Muscle of leg (tissue), 16 donors: Measurements from ENCODE around the gene GCDH. TPM values are rescaled to one million over a fixed set of nuclear protein-coding genes. Genes with fewer than 3 reads are reported as not detected.
A peak's percentile ranks its signal among the peaks of the same experiment; 100 is the strongest.
"Not testable (repeated sequence)": the region's sequence is repeated elsewhere in the genome, so short reads cannot be mapped to it uniquely, and the experiment has no call there.

ENCODE experiments used
- DNase-seq: peaks from one replicate; pipeline ENCODE4 v3.0.0; 2013
- H3K27ac ChIP-seq: one replicate; pipeline ENCODE4 v1.5.1; 2013; ENCODE audit warnings: mild to moderate bottlenecking, low read length, control low read depth
- H3K27me3 ChIP-seq: one replicate; pipeline ENCODE4 v1.6.1; 2013; ENCODE audit warnings: low read length; ENCODE audit not compliant: control insufficient read depth, insufficient read depth
- H3K36me3 ChIP-seq: one replicate; pipeline ENCODE4 v1.6.1; 2013; ENCODE audit warnings: low read length; ENCODE audit not compliant: control insufficient read depth, insufficient read depth
- H3K4me1 ChIP-seq: one replicate; pipeline ENCODE4 v1.6.1; 2013; ENCODE audit warnings: low read length; ENCODE audit not compliant: control insufficient read depth, insufficient read depth
- H3K4me3 ChIP-seq: one replicate; pipeline ENCODE4 v1.5.1; 2013; ENCODE audit warnings: low read length, control low read depth
- H3K9me3 ChIP-seq: replicated peaks from 2 replicates; pipeline ENCODE4 v1.6.1; 2013; ENCODE audit warnings: low read depth, low read length; ENCODE audit not compliant: control insufficient read depth
- WGBS: methylation state at CpG from one replicate; pipeline ENCODE4 v1.1.5; 2013; ENCODE audit warnings: missing lambda C conversion rate; ENCODE audit not compliant: insufficient coverage; 5-methylcytosine and 5-hydroxymethylcytosine counted together
- long read RNA-seq, 11 donors: transcript quantifications; one replicate each; lab custom pipeline, GENCODE V29; 2026
- polyA plus RNA-seq, 8 donors: library from polyadenylated mRNA; unstranded; fragments of 120-200 nt; gene quantifications; one replicate each; pipeline versions ENCODE4 v1.2.1 to v1.2.3, GENCODE V29; 2013; ENCODE audit warnings: inconsistent platforms in 1 of 8, low replicate concordance in 1 of 8; ENCODE audit not compliant: insufficient read length in 8 of 8, insufficient read depth in 1 of 8
- total RNA-seq: library from RNA; stranded (reverse); fragments of 120-200 nt; gene quantifications from one replicate; pipeline ENCODE4 v1.2.4, GENCODE V29; 2013

Gene GCDH
- total RNA-seq (16.8 TPM), polyA plus RNA-seq (10 to 100 TPM; 20.2 to 43.3 (median 29.3) TPM)
- long read RNA-seq, donor 1, partial matches to known transcripts = 6 of 6 reads
- long read RNA-seq, donor 1, other reads (novel, unspliced or antisense) = 0 of 6 reads
- long read RNA-seq, donor 2, partial matches to known transcripts = 0 of 2 reads
- long read RNA-seq, donor 2, other reads (novel, unspliced or antisense) = 0 of 2 reads
- long read RNA-seq, donor 3, transcript GCDH-201 (12 exons, 1,956 nt) = major isoform, 5 of 74 reads
- long read RNA-seq, donor 3, partial matches to known transcripts = 48 of 74 reads
- long read RNA-seq, donor 3, other reads (novel, unspliced or antisense) = 20 of 74 reads
- long read RNA-seq, donor 4, partial matches to known transcripts = 22 of 183 reads
- long read RNA-seq, donor 4, other reads (novel, unspliced or antisense) = 157 of 183 reads
- long read RNA-seq, donor 5, transcript GCDH-201 (12 exons, 1,956 nt) = major isoform, 6 of 23 reads
- long read RNA-seq, donor 5, partial matches to known transcripts = 14 of 23 reads
- long read RNA-seq, donor 5, other reads (novel, unspliced or antisense) = 0 of 23 reads
- long read RNA-seq, donor 6, transcript GCDH-201 (12 exons, 1,956 nt) = major isoform, 6 of 17 reads
- long read RNA-seq, donor 6, partial matches to known transcripts = 10 of 17 reads
- long read RNA-seq, donor 6, other reads (novel, unspliced or antisense) = 0 of 17 reads
- long read RNA-seq, donor 7, transcript GCDH-201 (12 exons, 1,956 nt) = major isoform, 5 of 7 reads
- long read RNA-seq, donor 7, partial matches to known transcripts = 0 of 7 reads
- long read RNA-seq, donor 7, other reads (novel, unspliced or antisense) = 0 of 7 reads
- long read RNA-seq, donor 8, partial matches to known transcripts = 0 of 3 reads
- long read RNA-seq, donor 8, other reads (novel, unspliced or antisense) = 0 of 3 reads
- long read RNA-seq, donor 9, partial matches to known transcripts = 13 of 16 reads
- long read RNA-seq, donor 9, other reads (novel, unspliced or antisense) = 0 of 16 reads
- long read RNA-seq, donor 10, partial matches to known transcripts = 0 of 4 reads
- long read RNA-seq, donor 10, other reads (novel, unspliced or antisense) = 0 of 4 reads
- long read RNA-seq, donor 11, partial matches to known transcripts = 6 of 8 reads
- long read RNA-seq, donor 11, other reads (novel, unspliced or antisense) = 0 of 8 reads

GRCh38 chr19:12890787-12891552 lies at the start of gene GCDH:
GCDH (plus strand) TSS chr19:12891160; CDS start chr19:12891305, 145 bp downstream.
- Histone ChIP-seq H3K27ac (peak within 1 kb of the TSS; percentile 78), H3K4me1 (peaks cover 14% of the 10 kb centered on the region), H3K9me3 (no peaks in the 10 kb centered on the region), H3K27me3 (peaks cover 16% of the 10 kb centered on the region), H3K36me3 (peaks cover 26% of the 10 kb centered on the region), H3K4me3 (peak within 1 kb of the TSS; percentile 89)
- DNase-seq = peak; percentile 100
- under 1% methylated on average over 41 of the region's 49 CpGs for WGBS

DNA sequence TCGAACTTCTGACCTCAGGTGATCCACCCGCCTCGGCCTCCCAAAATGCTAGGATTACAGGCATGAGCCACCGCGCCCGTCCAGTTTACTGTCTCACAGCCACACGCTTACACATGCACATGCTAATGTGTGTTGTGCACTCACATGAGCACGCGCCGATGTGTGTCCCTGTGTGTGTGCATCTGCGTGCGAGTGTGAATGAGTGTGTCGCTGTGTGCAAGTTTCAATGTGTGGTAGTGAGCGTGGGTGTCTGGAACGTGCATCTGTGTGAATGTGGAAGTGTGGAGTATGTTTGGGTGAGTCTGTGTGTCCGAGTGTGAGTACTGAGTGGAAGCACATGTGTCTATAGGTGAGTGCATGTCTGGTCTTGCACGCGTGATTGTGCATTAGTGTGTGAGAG lies 48.4 kb upstream of the GCDH start:
- no peak overlapping the region for H3K27ac ChIP-seq
- H3K9me3 ChIP-seq = no peaks in the 10 kb centered on the region
- 93% methylated on average over 18 of the region's 18 CpGs for WGBS
- no peaks in the 10 kb centered on the region for H3K36me3 ChIP-seq
- no peak overlapping the region for H3K4me3 ChIP-seq
- H3K4me1 ChIP-seq = peaks cover 16% of the 10 kb centered on the region
- peaks cover 73% of the 10 kb centered on the region for H3K27me3 ChIP-seq
- no peak for DNase-seq

- H3K27ac ChIP-seq = no peak overlapping the region
- H3K27me3 ChIP-seq = peaks cover 71% of the 10 kb centered on the region
- no peak for DNase-seq
- H3K9me3 ChIP-seq = no peaks in the 10 kb centered on the region
- H3K36me3 ChIP-seq = no peaks in the 10 kb centered on the region
- peaks cover 16% of the 10 kb centered on the region for H3K4me1 ChIP-seq
- WGBS = 87% methylated on average over 6 of the region's 11 CpGs
- H3K4me3 ChIP-seq = no peak overlapping the region
Measured at GRCh38 chr19:12843328-12843727, 47.6 kb upstream of the GCDH start.

DNA sequence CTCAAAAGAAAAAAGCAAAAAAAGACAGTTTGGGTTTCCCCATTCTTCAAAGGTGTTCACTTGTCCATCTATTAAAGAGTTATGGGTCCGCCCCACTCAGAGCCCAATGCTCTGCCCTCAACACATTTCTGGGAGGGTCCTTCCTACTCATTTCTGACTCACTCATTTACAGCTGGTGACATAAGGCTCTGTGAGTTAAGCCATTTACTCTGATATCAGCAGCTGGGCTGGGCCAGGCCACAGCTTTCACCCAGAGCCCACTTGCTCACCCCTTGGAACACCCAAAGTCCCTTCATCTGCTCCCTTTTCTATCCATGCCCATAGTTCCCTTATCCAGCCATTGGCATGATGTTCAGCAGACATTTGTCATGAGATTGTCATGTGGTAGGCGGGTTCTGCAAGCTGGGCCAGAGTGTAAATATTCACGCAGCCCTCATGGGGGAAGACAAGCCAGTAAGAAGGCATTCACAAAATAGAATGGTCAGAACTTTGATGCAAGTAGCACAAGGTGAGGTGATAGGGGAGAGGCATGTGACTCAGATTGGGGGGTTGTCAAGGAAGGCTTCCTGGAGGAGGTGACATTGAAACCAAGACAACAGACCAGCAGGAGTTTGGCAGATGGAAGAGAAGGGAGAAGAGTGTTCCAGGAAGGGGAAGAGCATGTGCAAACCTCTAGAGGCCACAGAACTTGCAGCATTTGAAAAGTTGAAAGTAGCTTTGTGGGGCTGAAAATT lies 46.8 kb upstream of the GCDH start:
- Histone ChIP-seq H3K9me3 (no peaks in the 10 kb centered on the region), H3K4me3 (no peak overlapping the region), H3K4me1 (peaks cover 12% of the 10 kb centered on the region), H3K27me3 (peaks cover 62% of the 10 kb centered on the region), H3K27ac (no peak overlapping the region), H3K36me3 (no peaks in the 10 kb centered on the region)
- DNase-seq = no peak
- 87% methylated on average over 3 of the region's 3 CpGs for WGBS

- peaks cover 40% of the 10 kb centered on the region for H3K27me3 ChIP-seq
- not testable (repeated sequence) for H3K4me1 ChIP-seq, H3K9me3 ChIP-seq, H3K27ac ChIP-seq, DNase-seq, H3K36me3 ChIP-seq, H3K4me3 ChIP-seq
- 57% methylated on average over 1 of the region's 7 CpGs for WGBS
Measured at GRCh38 chr19:12846613-12847012, 44.3 kb upstream of the GCDH start.

- Histone ChIP-seq H3K36me3 (no peaks in the 10 kb centered on the region), H3K4me3 (peak overlapping the region; percentile 21), H3K4me1 (peaks cover 7% of the 10 kb centered on the region), H3K27ac (no peak overlapping the region), H3K9me3 (no peaks in the 10 kb centered on the region), H3K27me3 (peaks cover 33% of the 10 kb centered on the region)
- peak; percentile 86 for DNase-seq
- WGBS = 11% methylated on average over 64 of the region's 69 CpGs
Measured at GRCh38 chr19:12847159-12848139, 43.5 kb upstream of the GCDH start.

GRCh38 chr19:12856653-12857052 lies 34.3 kb upstream of the GCDH start:
- Histone ChIP-seq H3K27ac (no peak overlapping the region), H3K36me3 (no peaks in the 10 kb centered on the region), H3K4me3 (no peak overlapping the region), H3K27me3 (no peaks in the 10 kb centered on the region), H3K4me1 (no peaks in the 10 kb centered on the region), H3K9me3 (peaks cover 2% of the 10 kb centered on the region)
- no CpG with 5 or more reads among the region's 1 CpG for WGBS
- no peak for DNase-seq

- DNase-seq = no peak
- Histone ChIP-seq H3K27me3 (peaks cover 2% of the 10 kb centered on the region), H3K4me3 (no peak overlapping the region), H3K27ac (no peak overlapping the region), H3K4me1 (no peaks in the 10 kb centered on the region), H3K9me3 (peaks cover 2% of the 10 kb centered on the region), H3K36me3 (no peaks in the 10 kb centered on the region)
- WGBS = 93% methylated on average over 30 of the region's 35 CpGs
Measured at GRCh38 chr19:12858041-12858928, 32.7 kb upstream of the GCDH start.
